ENCODE results near the gene INO80E.
"Not testable (repeated sequence)": the region's sequence is repeated elsewhere in the genome, so short reads cannot be mapped to it uniquely, and the experiment has no call there.

Gene INO80E

GRCh38 chr16:30009990-30010843 is 14.2 kb downstream of the INO80E start:
- H3K9me3 Mint-ChIP-seq = no peaks in the 10 kb centered on the region
- peaks cover 5% of the 10 kb centered on the region for H3K4me1 Mint-ChIP-seq
- peak overlapping the region; percentile 78 for H3K4me3 Mint-ChIP-seq
- no peaks in the 10 kb centered on the region for H3K36me3 Mint-ChIP-seq
- H3K27ac Mint-ChIP-seq = no peak overlapping the region
- H3K27me3 Mint-ChIP-seq = peaks cover 5% of the 10 kb centered on the region

GRCh38 chr16:30010844-30011713 is 15.0 kb downstream of the INO80E start, which contains the start of gene DOC2A:
TSS of gene DOC2A (minus strand) at chr16:30011027. CDS start at chr16:30010222, 805 bp downstream.
- peaks cover 5% of the 10 kb centered on the region for H3K4me1 Mint-ChIP-seq
- H3K27me3 Mint-ChIP-seq = peaks cover 5% of the 10 kb centered on the region
- peak within 1 kb of the TSS; percentile 85 for H3K4me3 Mint-ChIP-seq

DNA sequence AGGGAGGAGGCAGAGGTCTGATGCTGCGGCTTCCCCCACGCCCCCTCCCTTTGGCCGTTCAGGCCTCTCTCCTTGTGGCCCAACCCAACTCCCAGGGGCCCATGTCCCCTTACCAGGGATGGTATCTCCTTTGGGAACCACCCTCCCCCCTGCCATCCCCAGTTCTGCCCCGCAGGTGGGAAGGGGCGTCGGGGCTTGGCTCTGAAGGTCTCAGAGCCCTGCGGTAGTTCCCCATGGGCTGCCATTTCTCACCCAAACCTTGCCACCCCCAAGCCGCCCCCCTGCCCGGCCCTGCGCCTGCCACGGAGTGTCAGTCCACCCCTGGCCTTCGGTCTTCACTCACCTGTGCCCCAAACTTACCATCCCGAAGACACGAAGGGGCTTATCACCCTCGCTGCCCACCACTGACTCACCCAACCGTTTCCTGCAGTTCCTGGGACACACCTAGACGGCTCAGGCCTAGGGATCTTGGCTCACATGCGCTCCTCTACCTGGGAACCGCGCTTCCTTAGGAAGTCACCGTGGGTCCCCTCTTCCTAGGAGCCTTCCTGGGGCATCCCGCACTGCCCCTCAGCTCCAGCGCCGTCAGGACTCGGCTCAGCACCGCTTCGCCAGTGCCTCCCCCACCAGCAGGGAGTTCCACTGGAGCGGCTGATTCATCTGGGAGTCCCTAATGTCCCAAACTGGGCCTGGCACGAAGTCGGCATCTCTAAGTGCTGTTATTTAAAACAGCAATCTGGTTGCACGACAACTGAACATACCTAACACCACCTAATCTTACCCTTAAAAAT is 15.9 kb downstream of the INO80E start:
- H3K4me3 Mint-ChIP-seq = peak overlapping the region; percentile 85
- peak overlapping the region; percentile 84 for H3K27ac Mint-ChIP-seq
- H3K27me3 Mint-ChIP-seq = peaks cover 5% of the 10 kb centered on the region
- no peaks in the 10 kb centered on the region for H3K36me3 Mint-ChIP-seq
- no peaks in the 10 kb centered on the region for H3K9me3 Mint-ChIP-seq
- peaks cover 5% of the 10 kb centered on the region for H3K4me1 Mint-ChIP-seq

More at GRCh38 chr16:30010844-30011713, 15.0 kb downstream of the INO80E start, which contains the start of gene DOC2A:
- Mint-ChIP-seq H3K36me3 (no peaks in the 10 kb centered on the region), H3K9me3 (no peaks in the 10 kb centered on the region), H3K27ac (no peak within 1 kb of the TSS)

DNA sequence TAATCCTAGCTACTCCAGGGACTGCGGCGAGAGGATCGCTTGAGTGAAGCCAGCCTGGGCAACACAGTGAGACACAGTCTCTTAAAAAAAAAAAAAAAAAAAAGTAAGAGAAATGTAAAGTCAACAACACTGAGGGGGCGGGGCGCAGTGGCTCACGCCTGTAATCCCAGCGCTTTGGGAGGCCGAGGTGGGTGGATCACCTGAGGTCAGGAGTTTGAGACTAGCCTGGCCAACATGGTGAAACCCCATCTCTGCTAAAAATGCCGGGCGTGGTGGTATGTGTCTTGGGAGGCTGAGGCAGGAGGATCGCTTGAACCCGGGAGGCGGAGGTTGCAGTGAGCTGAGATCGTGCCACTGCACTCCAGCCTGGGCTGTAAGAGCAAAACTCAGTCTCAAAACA is 16.6 kb downstream of the INO80E start:
- not testable (repeated sequence) for H3K4me1 Mint-ChIP-seq, H3K36me3 Mint-ChIP-seq, H3K27ac Mint-ChIP-seq, H3K27me3 Mint-ChIP-seq, H3K9me3 Mint-ChIP-seq, H3K4me3 Mint-ChIP-seq

- not testable (repeated sequence) for H3K4me1 Mint-ChIP-seq, H3K27me3 Mint-ChIP-seq, H3K9me3 Mint-ChIP-seq, H3K36me3 Mint-ChIP-seq, H3K4me3 Mint-ChIP-seq
- peak overlapping the region; percentile 74 for H3K27ac Mint-ChIP-seq
Measured at GRCh38 chr16:30015450-30015849, 19.4 kb downstream of the INO80E start.

DNA sequence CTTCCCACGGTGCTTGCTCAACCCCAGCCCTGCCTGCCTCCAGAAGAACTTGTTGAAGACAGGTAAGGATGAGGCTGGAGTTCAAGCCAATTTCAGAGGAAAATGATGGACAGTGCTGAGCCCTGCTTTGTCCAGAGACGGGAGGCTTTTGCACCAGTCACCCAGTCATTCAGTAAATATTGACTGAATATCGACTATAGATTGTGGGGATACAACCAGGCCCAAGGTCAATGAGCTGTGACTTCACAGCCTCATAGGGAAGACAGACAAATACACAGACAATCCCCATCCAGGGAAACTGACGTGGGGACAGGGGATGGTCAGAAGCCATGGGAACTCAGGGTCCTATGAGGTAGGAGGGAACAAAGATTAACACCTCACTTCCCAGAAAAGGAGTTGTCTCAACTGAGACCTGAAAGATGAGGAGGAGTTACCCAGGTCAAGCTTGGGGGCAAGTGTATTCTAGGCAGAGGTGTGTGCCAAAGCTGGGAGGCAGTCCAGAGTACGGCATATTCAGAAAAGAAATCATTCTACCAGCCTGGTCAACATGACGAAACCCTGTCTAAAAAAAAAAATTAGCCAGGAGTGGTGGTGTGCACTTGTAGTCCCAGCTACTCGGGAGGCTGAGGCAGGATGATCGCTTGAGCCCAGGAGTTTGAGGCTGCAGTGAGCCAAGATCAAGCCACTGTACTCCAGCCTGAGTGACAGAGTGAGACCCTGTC is 20.7 kb downstream of the INO80E start:
- H3K36me3 Mint-ChIP-seq = no peaks in the 10 kb centered on the region
- H3K4me3 Mint-ChIP-seq = no peak overlapping the region
- H3K9me3 Mint-ChIP-seq = no peaks in the 10 kb centered on the region
- peak overlapping the region; percentile 46 for H3K27ac Mint-ChIP-seq
- peaks cover 2% of the 10 kb centered on the region for H3K27me3 Mint-ChIP-seq
- H3K4me1 Mint-ChIP-seq = peaks cover 10% of the 10 kb centered on the region

DNA sequence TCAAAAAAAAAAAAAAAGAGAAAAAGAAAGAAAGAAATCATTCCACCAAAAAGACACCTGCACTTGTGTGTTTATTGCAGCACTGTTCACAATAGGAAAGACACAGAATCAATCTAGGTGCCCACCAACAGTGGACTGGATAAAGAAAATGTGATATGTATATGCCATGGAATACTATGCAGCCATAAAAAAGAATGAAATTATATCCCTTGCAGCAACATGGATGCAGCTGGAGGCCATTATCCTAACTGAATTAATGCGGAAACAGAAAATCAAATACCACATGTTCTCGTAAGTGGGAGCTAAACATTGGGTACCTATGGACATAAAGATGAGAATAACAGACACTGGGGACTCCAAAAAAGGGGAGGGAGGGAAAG is 21.2 kb downstream of the INO80E start:
- peaks cover 6% of the 10 kb centered on the region for H3K4me1 Mint-ChIP-seq
- no peaks in the 10 kb centered on the region for H3K36me3 Mint-ChIP-seq
- no peaks in the 10 kb centered on the region for H3K9me3 Mint-ChIP-seq
- no peak overlapping the region for H3K4me3 Mint-ChIP-seq
- H3K27ac Mint-ChIP-seq = no peak overlapping the region
- H3K27me3 Mint-ChIP-seq = no peaks in the 10 kb centered on the region

DNA sequence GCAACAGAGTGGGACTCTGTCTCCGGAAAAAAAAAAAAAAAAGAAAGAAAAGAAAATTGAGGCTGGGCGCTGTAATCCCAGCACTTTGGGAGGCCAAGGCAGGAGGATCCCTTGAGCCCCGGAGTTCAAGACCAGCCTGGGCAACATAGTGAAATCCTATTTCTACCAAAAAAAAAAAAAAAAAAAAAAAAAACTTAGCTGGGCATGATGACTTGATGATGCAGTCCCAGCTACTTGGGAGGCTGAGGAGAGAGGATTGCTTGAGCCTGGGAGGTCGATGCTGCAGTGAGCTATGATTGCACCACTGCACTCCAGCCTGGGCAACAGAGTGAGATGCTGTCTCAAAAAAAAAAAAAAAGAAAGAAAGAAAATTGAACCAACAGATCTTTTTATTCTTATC is 21.9 kb downstream of the INO80E start:
- not testable (repeated sequence) for H3K36me3 Mint-ChIP-seq, H3K27ac Mint-ChIP-seq, H3K4me1 Mint-ChIP-seq, H3K4me3 Mint-ChIP-seq, H3K27me3 Mint-ChIP-seq, H3K9me3 Mint-ChIP-seq

DNA sequence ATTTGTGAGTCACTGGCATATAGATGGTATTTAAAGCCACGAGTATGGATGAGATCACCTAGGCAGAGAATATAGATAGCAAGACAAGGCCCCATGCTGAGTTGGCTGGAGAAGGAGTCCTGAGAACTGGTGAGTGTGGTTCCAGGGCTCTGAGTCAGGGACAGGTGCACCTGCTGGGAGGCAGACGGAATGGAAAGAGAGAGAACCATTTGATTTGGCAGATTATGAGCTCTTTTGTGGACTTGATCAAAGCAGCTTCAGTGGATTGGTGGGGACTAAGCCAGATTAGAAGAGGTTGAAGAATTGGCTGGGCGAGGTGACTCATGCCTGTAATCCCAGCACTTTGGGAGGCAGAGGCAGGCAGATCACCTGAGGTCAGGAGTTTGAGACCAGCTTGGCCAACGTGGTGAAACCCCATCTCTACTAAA is 22.7 kb downstream of the INO80E start:
- Mint-ChIP-seq H3K4me3 (no peak overlapping the region), H3K4me1 (peaks cover 6% of the 10 kb centered on the region), H3K27me3 (no peaks in the 10 kb centered on the region), H3K36me3 (no peaks in the 10 kb centered on the region), H3K9me3 (no peaks in the 10 kb centered on the region), H3K27ac (no peak overlapping the region)

DNA sequence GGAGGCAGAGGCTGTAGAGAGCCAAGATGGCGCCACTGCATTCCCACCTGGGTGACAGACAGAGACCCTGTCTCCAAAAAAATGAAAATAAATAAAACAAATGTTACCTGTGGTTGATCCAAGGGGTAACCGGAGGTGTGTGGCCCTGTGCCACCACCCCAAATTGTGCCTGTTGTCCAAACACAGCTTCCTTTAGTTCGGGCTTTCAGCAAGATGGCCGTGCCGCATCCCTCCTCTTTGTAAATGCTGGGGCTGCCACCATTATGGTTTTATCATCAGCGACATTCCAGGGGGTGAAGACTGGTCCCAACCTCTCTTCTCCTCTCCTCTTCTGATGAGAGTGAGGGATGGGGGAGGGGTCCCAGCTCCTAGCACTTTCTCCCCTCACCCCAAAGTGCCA is 26.8 kb downstream of the INO80E start, which contains the start of gene C16orf92:
TSS of gene C16orf92 (plus strand) at position 312 of the 400 bp plus-strand sequence. CDS start 143 bp downstream, outside the sequence.
- Mint-ChIP-seq H3K4me3 (no peak within 1 kb of the TSS), H3K9me3 (no peaks in the 10 kb centered on the region), H3K4me1 (peaks cover 6% of the 10 kb centered on the region), H3K27ac (no peak within 1 kb of the TSS), H3K27me3 (peaks cover 9% of the 10 kb centered on the region), H3K36me3 (no peaks in the 10 kb centered on the region)

DNA sequence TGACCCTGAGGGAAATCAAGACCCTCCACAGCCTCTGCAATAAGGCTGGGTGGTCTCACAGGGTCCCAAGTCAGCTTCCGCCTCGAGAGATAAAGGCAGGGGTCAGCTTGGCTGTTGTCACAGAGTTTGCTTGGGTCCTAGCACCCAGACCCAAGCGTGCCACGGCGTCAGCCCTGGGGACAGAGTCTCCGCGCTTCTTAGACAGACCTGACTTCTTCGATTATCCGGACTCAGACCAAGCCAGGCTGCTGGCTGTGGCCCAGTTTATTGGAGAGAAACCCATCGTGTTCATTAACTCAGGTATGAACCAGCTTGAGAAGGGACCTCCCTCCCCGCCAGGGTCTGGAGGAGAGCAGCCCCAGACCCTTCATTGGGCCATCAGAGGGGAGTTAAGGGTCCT is 27.5 kb downstream of the INO80E start:
- H3K36me3 Mint-ChIP-seq = no peaks in the 10 kb centered on the region
- no peak overlapping the region for H3K27ac Mint-ChIP-seq
- H3K4me1 Mint-ChIP-seq = peaks cover 6% of the 10 kb centered on the region
- no peaks in the 10 kb centered on the region for H3K9me3 Mint-ChIP-seq
- no peak overlapping the region for H3K4me3 Mint-ChIP-seq
- peaks cover 11% of the 10 kb centered on the region for H3K27me3 Mint-ChIP-seq

- Mint-ChIP-seq H3K4me1 (peaks cover 6% of the 10 kb centered on the region), H3K36me3 (no peaks in the 10 kb centered on the region), H3K27ac (no peak overlapping the region), H3K9me3 (no peaks in the 10 kb centered on the region), H3K27me3 (peaks cover 15% of the 10 kb centered on the region), H3K4me3 (no peak overlapping the region)
Measured at GRCh38 chr16:30024451-30024850, 28.4 kb downstream of the INO80E start.

- Mint-ChIP-seq H3K9me3 (no peaks in the 10 kb centered on the region), H3K4me1 (peaks cover 10% of the 10 kb centered on the region), H3K27me3 (peaks cover 22% of the 10 kb centered on the region), H3K36me3 (no peaks in the 10 kb centered on the region), H3K27ac (no peak overlapping the region), H3K4me3 (no peak overlapping the region)
Measured at GRCh38 chr16:30025156-30025555, 29.1 kb downstream of the INO80E start.

DNA sequence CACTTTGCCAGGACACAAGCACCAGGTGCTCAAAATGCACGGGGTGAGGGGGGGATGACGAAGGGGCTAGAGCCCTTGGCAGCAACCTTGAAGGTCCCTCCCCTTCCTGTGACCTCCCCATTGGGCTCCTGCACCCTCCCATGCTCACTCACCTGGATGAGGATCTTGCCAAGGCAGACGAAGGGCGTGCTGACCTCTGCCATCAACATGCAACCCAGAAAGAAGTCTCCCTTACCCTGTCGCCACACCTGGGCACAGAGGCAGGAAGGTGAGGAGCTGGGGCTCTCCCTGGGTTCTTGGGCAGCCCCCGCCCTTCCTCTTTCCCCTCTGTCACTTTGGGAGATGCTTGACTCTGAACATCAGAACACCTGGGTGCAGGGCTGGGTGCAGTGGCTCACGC is 29.5 kb downstream of the INO80E start:
- no peak overlapping the region for H3K27ac Mint-ChIP-seq
- H3K27me3 Mint-ChIP-seq = peaks cover 24% of the 10 kb centered on the region
- no peak overlapping the region for H3K4me3 Mint-ChIP-seq
- no peaks in the 10 kb centered on the region for H3K9me3 Mint-ChIP-seq
- H3K4me1 Mint-ChIP-seq = peaks cover 12% of the 10 kb centered on the region
- no peaks in the 10 kb centered on the region for H3K36me3 Mint-ChIP-seq

- H3K4me1 Mint-ChIP-seq = peaks cover 6% of the 10 kb centered on the region
- no peaks in the 10 kb centered on the region for H3K9me3 Mint-ChIP-seq
- H3K27ac Mint-ChIP-seq = no peak overlapping the region
- no peak overlapping the region for H3K4me3 Mint-ChIP-seq
- peaks cover 24% of the 10 kb centered on the region for H3K27me3 Mint-ChIP-seq
- H3K36me3 Mint-ChIP-seq = no peaks in the 10 kb centered on the region
Measured at GRCh38 chr16:30026449-30026848, 30.4 kb downstream of the INO80E start.

Measured in activated naive CD4-positive, alpha-beta T cell treated with anti-CD3 and anti-CD28 coated beads, Interleukin-2, amount 50 U/mL, for 24 hours (primary cell).